ENCODE measurements around the gene NAALADL2. TPM values are rescaled to one million over a fixed set of nuclear protein-coding genes. Genes with fewer than 3 reads are reported as not detected.
"Not testable (repeated sequence)": the region's sequence is repeated elsewhere in the genome, so short reads cannot be mapped to it uniquely, and the experiment has no call there.

The NAALADL2 gene
- polyA plus RNA-seq, 3 donors from 2014 or later: 0.10 TPM; not detected in 2

DNA sequence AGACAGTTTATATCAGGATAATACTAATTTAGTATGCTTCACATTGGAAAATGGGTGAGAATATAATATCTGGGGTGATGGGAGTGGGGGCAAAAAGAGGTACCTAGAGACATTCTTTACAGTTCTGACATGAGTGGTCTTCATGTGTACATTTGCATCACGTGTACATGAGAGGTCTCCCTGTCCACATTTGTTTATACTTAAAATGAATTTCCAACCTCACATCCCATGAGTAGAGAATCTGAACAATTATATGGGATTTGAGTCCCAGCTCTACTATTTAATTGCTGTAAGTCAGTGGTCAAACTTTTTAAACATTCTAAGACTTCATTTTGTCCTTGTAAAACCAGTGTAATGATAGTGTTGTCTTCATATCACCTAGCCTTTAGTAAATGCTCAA lies 408.4 kb downstream of the NAALADL2 start:
- peaks cover 0 to 14% (median 1%) of the 10 kb centered on the region in 6 donors for H3K9me3 Mint-ChIP-seq
- no peak overlapping the region for H3K27ac Mint-ChIP-seq
- H3K27me3 Mint-ChIP-seq (ENCODE audit: low read depth in 3 of 3): no peaks in the 10 kb centered on the region
- H3K36me3 Mint-ChIP-seq: no peaks in the 10 kb centered on the region
- no peak for DNase-seq
- H3K4me1 Mint-ChIP-seq: no peaks in the 10 kb centered on the region
- no peak overlapping the region for H3K4me3 Mint-ChIP-seq

DNA sequence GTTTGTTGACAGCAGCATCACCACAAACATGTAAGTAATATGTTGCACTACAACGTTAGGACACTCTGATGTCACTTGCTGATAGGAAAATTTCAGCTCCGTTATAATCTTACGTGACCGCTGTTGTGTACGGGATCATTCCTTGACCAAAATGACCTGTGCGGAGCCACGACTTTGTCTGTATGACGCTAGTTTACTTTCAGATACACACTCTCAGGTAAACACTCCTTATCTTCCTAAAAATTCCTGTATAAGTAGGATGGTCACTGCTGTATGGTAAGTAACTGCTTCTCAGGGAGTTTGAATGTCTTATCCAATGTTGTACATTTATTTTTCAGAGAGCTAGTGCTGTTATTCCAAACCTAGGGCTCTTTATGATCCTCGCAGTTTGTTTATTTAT lies 410.3 kb downstream of the NAALADL2 start:
- H3K4me1 Mint-ChIP-seq: no peaks in the 10 kb centered on the region
- H3K27ac Mint-ChIP-seq: no peak overlapping the region
- no peaks in the 10 kb centered on the region for H3K27me3 Mint-ChIP-seq (ENCODE audit: low read depth in 3 of 3)
- H3K4me3 Mint-ChIP-seq: no peak overlapping the region
- H3K9me3 Mint-ChIP-seq: peaks cover 0 to 21% (median 3%) of the 10 kb centered on the region in 6 donors
- DNase-seq: no peak
- no peaks in the 10 kb centered on the region for H3K36me3 Mint-ChIP-seq

DNA sequence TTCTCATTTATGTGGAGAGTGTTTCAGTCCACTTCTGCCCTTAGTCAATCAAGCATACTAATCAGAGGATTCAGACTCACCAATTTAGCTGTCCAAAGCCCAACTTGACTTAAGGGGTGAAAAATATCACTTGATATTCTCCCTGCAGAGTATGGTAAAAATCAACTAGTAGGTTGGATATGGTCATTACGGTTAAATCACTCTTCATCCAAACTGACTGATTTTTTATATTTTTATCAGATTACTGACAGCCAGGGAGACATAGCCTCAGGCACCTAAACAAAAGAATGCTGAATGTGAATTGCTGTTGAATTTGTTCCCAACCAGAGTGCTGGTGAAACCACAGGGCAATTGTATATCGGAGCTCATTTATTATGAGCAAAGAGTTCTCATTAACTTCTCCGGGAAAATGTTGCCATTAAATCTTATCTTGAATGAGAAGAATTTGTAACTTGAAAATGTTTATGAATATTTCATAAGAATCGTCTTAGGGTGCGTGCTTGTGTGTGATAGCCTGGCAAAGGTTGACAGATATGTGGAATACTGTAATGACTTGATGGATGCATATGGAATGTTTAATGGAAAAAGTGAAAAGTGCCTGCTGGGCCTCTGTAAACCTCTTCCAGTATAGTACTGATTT lies 411.2 kb downstream of the NAALADL2 start:
- Mint-ChIP-seq H3K27ac (no peak overlapping the region), H3K4me1 (no peaks in the 10 kb centered on the region), H3K4me3 (no peak overlapping the region), H3K9me3 (peaks cover 0 to 25% (median 3%) of the 10 kb centered on the region in 6 donors), H3K27me3 (ENCODE audit: low read depth in 3 of 3) (no peaks in the 10 kb centered on the region), H3K36me3 (no peaks in the 10 kb centered on the region)
- DNase-seq: no peak

DNA sequence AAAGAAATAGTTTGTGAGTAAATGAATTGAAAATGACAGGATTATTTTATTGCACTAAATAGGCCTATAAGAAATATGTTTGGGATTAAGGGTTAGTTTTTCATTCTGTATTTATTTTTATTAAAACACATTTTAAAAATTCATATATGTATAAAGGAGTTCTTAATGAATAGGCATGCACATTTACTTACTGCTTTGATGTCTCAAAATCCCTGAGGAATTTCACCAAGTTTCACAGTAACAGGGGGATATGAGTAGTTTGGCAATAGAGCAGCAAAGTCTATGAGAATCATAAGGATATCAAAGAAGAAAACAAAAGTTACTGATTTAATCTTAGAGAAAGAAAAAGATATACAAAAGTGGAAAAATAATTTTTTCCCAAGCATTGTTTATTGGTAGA lies 411.7 kb downstream of the NAALADL2 start:
- Mint-ChIP-seq H3K27ac (no peak overlapping the region), H3K36me3 (no peaks in the 10 kb centered on the region)

DNA sequence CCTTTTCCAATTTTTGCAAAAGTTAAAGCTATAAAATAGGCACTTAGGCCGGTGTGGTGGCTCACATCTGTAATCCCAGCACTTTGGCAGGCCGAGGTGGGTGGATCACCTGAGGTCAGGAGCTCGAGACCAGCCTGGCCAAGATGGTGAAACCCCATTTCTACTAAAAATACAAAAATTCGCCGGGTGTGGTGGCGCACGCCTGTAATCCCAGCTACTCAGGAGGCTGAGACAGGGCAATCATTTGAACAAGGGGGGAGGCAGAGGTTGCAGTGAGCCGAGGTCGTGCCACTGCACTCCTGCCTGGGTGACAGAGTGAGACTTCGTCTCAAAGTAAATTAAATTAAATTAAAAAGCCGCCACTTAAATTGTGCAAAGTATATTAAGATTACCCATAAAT lies 412.3 kb downstream of the NAALADL2 start:
- not testable (repeated sequence) for H3K27ac Mint-ChIP-seq; H3K27me3 Mint-ChIP-seq (ENCODE audit: low read depth in 3 of 3); H3K4me1 Mint-ChIP-seq; H3K4me3 Mint-ChIP-seq; DNase-seq; H3K36me3 Mint-ChIP-seq
- H3K9me3 Mint-ChIP-seq: peaks cover 0 to 29% (median 4%) of the 10 kb centered on the region in 6 donors

More for the DNA sequence above, 411.7 kb downstream of the NAALADL2 start:
- DNase-seq: no peak
- Mint-ChIP-seq H3K4me1 (no peaks in the 10 kb centered on the region), H3K4me3 (no peak overlapping the region), H3K9me3 (peaks cover 0 to 25% (median 4%) of the 10 kb centered on the region in 6 donors), H3K27me3 (ENCODE audit: low read depth in 3 of 3) (no peaks in the 10 kb centered on the region)

DNA sequence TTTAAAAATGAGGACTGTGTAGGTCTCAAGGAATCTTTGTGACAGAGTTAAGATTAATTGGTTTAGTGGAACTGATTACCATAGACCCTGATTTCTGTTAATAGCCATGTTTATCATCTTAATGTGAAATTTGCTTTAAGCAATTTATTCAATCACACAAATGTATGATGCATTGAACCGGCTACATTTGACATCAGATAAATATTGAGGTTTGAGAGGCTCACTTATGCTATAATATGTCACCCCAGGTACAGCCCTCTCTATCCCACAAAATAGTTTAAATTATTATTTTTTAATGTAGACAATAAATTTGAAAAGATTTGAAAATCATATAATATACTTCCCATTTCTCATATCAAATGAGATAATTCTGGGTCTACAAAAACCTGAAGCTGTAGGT lies 413.3 kb downstream of the NAALADL2 start:
- H3K4me1 Mint-ChIP-seq: no peaks in the 10 kb centered on the region
- H3K9me3 Mint-ChIP-seq: peaks cover 0 to 33% (median 6%) of the 10 kb centered on the region in 6 donors
- H3K4me3 Mint-ChIP-seq: no peak overlapping the region
- H3K27ac Mint-ChIP-seq: no peak overlapping the region
- H3K36me3 Mint-ChIP-seq: no peaks in the 10 kb centered on the region
- no peaks in the 10 kb centered on the region for H3K27me3 Mint-ChIP-seq (ENCODE audit: low read depth in 3 of 3)
- DNase-seq: no peak

DNA sequence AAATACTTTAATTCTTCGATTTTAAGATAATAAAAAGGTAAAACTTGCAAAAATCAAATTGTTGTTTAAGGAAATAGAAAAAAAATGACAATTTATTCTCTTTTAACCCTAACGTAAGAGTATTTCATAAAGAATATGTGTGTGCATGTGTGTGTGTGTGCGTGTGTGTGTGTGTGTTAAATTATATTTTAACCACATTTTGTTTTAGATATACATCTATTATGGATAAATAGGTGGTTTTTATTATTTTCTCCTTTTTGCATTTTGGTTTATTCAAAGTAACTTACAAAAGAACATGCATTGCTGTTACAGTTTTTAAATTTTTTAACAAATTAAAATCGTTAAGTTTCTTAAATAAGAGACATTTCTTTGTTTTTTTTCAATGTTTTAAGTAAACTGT lies 414.4 kb downstream of the NAALADL2 start:
- Mint-ChIP-seq H3K36me3 (no peaks in the 10 kb centered on the region), H3K9me3 (peaks cover 3 to 34% (median 7%) of the 10 kb centered on the region in 6 donors), H3K4me1 (no peaks in the 10 kb centered on the region), H3K4me3 (no peak overlapping the region), H3K27ac (no peak overlapping the region), H3K27me3 (ENCODE audit: low read depth in 3 of 3) (no peaks in the 10 kb centered on the region)
- DNase-seq: no peak

DNA sequence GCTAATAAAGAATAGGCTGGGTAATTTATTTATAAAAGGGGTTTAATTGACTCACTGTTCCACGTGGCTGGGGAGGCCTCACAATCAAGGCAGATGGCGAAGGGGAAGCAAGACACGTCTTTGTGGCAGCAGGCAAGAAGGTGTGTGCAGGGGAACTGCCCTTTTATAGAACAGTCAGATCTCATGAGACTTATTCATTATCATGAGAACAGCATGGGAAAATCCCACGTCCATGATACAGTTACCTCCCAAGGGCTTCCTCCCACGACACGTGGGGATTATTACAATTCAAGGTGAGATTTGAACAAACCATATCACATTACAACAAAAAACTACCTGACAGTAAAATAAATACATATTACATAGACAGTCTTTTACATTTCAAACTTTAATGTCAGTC lies 414.9 kb downstream of the NAALADL2 start:
- Mint-ChIP-seq H3K27me3 (ENCODE audit: low read depth in 3 of 3) (no peaks in the 10 kb centered on the region), H3K4me3 (no peak overlapping the region), H3K27ac (no peak overlapping the region), H3K9me3 (peaks cover 3 to 37% (median 7%) of the 10 kb centered on the region in 6 donors), H3K4me1 (no peaks in the 10 kb centered on the region), H3K36me3 (no peaks in the 10 kb centered on the region)
- DNase-seq: no peak

DNA sequence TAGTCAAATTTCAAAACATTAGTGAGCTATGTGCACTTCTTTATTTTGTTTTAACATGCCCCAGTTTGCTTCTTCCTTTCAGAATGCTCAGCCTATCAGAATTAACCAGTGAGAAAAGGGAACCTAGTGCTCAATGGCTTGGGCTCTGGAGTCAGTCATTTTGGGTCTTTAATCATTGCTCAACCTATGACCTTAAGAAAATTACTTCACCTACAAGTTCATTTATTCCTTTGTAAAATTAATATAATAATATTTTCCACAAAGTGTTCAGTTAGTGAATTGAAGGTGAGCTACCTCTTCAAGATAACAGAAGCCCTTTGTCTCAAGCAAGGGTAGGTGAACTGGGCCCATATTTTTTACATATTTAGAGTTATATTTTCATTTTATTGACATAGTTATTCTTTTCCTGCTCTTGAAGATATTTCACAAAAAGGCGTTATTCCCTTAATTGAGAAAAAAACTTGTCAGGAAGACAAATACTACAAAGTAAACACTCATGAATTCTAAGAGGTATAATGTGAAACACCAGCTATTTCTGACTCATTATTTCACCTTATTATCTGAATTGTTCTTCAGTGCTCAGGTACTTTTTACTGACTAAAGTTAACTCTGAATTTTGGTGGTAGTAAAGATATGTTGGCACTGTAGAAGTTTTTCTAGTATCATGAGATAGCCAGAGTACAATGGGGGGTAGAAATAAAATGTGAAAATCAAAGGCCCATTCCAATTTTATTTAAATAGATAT lies 415.5 kb downstream of the NAALADL2 start:
- Mint-ChIP-seq H3K27me3 (ENCODE audit: low read depth in 3 of 3) (no peaks in the 10 kb centered on the region), H3K27ac (no peak overlapping the region), H3K4me3 (no peak overlapping the region), H3K36me3 (no peaks in the 10 kb centered on the region), H3K4me1 (no peaks in the 10 kb centered on the region), H3K9me3 (peaks cover 3 to 43% (median 9%) of the 10 kb centered on the region in 6 donors)
- no peak for DNase-seq

DNA sequence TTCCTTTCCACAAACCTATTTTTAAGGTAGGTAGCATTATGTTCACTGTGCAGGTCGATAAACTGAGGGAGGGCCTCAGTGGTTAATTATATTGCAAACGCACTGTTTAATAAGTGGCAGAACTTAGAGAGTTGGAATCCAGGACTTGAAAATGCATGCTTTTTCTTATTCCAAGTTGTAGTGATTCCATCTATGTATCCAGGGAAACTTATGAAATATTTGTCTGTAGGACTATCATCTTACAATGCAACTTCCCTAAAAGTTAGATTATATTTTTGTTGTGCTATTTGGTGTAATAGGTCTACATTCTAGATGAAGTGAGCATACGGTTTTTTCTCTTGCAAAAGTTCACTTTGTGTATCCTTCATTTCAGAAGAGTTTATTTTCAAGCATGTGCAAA lies 419.5 kb downstream of the NAALADL2 start:
- Mint-ChIP-seq H3K27ac (no peak overlapping the region), H3K27me3 (ENCODE audit: low read depth in 3 of 3) (no peaks in the 10 kb centered on the region), H3K4me1 (no peaks in the 10 kb centered on the region), H3K4me3 (no peak overlapping the region), H3K9me3 (peaks cover 4 to 49% (median 9%) of the 10 kb centered on the region in 6 donors), H3K36me3 (no peaks in the 10 kb centered on the region)
- no peak for DNase-seq

DNA sequence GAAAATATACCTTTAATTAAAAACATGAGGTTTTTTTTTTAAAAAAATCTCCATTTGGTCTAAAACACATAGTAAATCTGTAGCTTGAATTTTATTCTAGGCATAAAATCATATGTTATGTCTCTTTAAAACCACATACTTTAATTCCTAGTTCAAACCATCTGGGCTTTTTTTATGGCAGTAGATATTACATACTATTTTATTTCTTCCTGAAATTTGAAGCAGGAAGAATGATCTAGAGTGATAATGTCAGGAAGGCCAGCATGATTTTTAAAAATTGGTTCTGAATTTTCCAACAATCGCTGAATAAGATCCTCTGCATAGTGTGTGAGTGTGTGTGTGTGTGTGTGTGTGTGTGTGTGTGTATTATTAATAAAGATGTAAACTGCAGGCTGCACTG lies 420.3 kb downstream of the NAALADL2 start:
- H3K9me3 Mint-ChIP-seq: peaks cover 4 to 47% (median 8%) of the 10 kb centered on the region in 6 donors
- H3K4me1 Mint-ChIP-seq: no peaks in the 10 kb centered on the region
- H3K36me3 Mint-ChIP-seq: no peaks in the 10 kb centered on the region
- H3K4me3 Mint-ChIP-seq: no peak overlapping the region
- no peak overlapping the region for H3K27ac Mint-ChIP-seq
- no peaks in the 10 kb centered on the region for H3K27me3 Mint-ChIP-seq (ENCODE audit: low read depth in 3 of 3)
- DNase-seq: no peak

DNA sequence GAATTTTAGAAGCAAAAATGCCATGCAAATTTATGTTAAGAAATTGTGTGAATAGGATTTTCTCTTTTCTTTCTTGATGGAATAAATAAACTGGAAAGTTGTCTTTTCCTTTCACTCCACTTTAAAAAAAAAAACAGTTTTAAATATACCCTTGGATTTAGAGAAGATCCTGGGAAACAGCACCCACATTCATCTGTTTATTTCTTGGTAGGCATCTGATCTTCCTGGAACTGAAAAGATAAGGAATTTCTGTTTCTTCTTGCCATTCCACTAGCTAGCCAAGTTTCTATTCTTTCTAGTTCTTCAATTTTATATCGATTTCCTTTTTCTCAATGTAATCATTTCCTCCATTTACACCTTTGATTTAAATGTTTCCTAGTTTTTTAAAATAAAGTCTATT lies 420.8 kb downstream of the NAALADL2 start:
- H3K9me3 Mint-ChIP-seq: peaks cover 4 to 43% (median 6%) of the 10 kb centered on the region in 6 donors
- H3K27ac Mint-ChIP-seq: no peak overlapping the region
- no peaks in the 10 kb centered on the region for H3K27me3 Mint-ChIP-seq (ENCODE audit: low read depth in 3 of 3)
- no peaks in the 10 kb centered on the region for H3K36me3 Mint-ChIP-seq
- no peak overlapping the region for H3K4me3 Mint-ChIP-seq
- H3K4me1 Mint-ChIP-seq: no peaks in the 10 kb centered on the region
- DNase-seq: no peak

DNA sequence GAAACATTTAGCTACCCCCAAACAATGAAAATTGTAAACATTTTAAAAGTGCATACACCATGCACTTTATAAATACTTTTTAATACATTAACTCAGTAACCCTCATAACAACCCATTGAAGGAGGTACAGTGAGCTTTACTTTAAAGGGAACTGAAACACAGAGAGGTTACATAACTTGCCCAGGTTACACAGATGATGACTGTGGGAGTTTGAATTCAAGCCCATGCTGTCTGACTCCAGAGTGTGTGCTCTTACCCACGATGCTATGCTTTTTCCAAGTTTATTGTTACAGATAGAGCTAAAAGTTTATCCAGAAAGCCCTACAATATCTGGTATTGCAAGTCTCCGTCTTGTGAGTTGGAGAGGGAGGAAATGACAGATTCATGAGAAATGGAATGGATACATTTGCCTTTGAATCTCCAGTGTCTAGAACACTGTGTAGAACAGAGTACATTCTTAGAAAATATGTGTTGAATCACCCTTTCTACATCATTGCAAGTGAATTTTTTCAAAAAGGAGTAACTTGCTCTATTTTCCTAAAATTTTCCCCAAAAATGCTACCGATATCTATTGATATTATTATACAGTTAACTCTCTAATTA lies 428.3 kb downstream of the NAALADL2 start:
- peaks cover 0 to 3% (median 0%) of the 10 kb centered on the region in 3 donors for H3K27me3 Mint-ChIP-seq (ENCODE audit: low read depth in 3 of 3)
- H3K36me3 Mint-ChIP-seq: no peaks in the 10 kb centered on the region
- no peak overlapping the region for H3K27ac Mint-ChIP-seq
- no peak overlapping the region for H3K4me3 Mint-ChIP-seq
- peaks cover 4 to 24% (median 6%) of the 10 kb centered on the region in 6 donors for H3K9me3 Mint-ChIP-seq
- DNase-seq: no peak
- no peaks in the 10 kb centered on the region for H3K4me1 Mint-ChIP-seq

DNA sequence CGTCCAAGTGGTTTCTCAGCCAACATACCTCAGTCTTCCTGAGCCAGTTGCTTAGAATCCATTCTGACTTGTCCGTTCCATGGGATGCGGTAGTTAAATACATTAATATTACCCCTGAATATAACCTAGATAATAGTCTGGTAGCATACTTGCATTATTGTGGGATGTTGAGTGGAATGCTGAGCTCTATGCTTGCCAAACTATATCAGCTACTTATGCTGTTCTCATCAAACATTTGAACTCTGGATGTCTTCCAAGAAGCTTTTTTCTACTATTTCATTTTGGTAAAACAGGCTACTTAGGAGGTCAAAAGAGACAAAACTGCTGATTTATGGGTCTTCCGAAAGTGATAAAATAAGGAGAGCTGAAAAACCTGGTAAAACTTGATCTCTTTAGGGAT lies 429.5 kb downstream of the NAALADL2 start:
- DNase-seq: no peak
- Mint-ChIP-seq H3K27me3 (ENCODE audit: low read depth in 3 of 3) (peaks cover 0 to 3% (median 0%) of the 10 kb centered on the region in 3 donors), H3K9me3 (peaks cover 2 to 21% (median 6%) of the 10 kb centered on the region in 6 donors), H3K36me3 (no peaks in the 10 kb centered on the region), H3K4me1 (no peaks in the 10 kb centered on the region), H3K27ac (no peak overlapping the region), H3K4me3 (no peak overlapping the region)

Data from immature natural killer cell (primary cell).